CD4-positive, alpha-beta T cell treated with Interferon alpha-2 for 1 hour (primary cell): ENCODE measurements around the gene TIMP3.

ENCODE experiments used
- DNase-seq, 2 donors: peaks; one replicate each; pipeline ENCODE4 v3.0.0-alpha.2; 2020 to 2022

TIMP3 gene

DNA sequence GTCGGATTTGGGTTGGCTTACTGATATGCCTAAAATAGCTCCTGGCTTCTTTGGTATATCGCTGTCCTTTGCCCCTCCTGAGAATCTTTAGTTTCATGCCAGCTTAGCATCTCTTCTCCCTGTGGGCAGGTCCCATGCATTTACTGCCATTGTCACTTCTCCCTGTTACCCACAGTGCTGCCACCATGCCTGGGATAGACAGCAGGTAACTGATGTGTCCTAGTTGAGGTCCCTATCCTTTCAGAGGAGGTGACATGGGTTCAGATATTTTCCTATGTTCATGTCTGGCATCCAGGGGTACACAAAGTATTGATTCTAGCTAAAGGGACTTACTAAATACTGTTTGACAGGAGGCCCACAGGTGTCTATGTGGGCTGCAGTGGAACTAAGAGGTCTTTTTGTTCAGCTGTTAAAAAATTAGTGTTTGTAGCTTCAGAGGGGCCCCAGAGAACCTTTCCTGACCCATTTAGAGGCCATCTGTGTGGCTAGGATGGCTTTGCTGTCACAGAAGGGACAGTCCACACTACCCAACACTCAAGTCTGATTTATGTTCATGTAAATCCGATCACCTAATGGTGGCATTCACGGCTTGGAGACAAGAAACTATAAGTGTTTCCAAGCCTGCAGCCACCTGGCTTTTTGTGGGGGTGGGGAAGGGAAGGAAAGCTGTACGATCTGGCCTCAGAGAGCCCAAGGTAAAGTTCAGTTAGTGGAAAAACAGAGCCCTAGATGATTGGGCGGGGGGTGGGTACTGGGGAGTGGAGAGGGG is 8.5 kb downstream of the TIMP3 start:
- DNase-seq = no peak

- no peak for DNase-seq
These were observed 9.1 kb downstream of the TIMP3 start for GRCh38 chr22:32810555-32811133.

DNA sequence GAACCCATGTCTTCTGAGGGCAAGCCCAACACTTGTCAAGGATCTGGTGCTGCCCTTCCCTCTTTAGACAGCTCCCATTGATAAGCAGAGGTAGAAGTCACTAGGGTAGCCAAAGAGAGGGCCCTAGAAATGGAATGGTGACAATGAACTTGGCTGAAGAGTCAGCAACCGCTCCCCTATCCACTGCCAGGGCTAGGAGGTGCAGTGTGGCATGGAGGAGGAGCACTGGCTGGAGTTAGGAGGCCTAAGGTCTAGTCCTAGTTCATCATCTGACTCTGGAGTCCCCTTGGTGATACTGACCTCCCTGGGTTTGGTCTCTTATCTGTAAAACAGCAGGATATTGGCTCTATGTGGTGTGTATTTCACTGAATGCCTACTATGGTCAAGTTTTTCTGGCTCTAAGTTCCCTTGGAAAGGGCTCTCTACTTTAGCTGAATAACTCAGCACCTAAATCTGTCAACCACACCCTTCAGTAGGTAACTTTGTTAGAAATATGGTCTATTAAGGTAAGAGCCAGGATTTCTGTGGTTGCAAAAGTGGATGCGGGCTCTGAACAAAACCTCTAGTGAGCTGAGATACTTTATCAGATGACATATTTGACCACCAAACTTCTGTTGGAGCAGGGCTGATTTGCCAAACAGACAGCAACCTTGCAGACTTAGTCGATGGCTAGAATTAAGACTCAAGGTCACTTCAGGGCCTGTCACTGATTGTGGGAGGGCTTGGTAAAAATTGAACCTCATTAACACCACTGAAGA is 10.5 kb downstream of the TIMP3 start:
- DNase-seq = no peak

DNA sequence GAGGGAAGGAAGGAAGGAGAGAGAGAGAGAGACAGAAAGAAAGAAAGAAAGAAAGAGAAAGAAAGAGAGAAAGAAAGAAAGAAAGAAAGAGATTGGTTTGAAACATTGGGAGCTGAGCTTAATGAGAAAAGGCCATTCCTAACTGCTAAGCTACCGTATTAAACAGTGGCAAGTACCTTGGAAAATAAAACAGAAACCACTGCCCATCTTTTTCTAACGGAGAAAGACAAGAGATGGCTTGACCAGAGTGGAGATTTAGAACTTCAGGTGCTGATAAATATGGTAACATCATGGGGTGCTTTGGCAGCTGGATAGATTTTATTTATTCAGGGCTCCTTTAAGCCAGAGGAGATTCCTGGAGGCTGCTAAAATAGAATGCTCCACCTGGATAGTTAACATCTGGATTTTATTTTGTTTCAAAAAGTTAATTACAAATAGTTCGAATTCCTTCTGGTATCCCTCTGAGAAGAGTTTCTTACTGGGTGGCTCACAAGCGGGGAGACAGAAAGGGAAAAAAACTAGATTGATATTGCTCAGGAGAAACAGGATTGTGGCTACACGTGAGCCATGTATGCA is 12.9 kb downstream of the TIMP3 start:
- DNase-seq = no peak

- no peak for DNase-seq
These were observed 13.6 kb downstream of the TIMP3 start for GRCh38 chr22:32815059-32815458.

DNA sequence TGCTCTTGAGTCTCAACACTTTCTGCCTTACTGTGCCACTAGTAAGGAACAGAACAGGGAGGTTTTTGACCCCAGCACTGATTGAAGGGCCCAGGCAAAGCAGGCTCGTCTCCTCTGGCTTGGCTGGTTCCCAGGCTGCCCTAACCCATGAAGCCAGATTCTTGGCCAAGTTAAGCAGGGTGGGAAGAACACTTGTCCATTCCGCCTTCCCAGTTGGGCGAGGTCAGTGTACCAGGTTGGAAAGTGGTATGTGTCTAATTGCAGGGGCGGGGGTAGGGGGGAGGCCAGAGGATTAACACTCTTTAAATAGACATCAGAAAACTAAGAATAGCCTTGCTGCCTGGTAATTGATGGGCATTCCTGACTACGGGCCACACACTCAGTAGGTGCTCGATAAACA is 14.4 kb downstream of the TIMP3 start:
- DNase-seq = no peak

DNA sequence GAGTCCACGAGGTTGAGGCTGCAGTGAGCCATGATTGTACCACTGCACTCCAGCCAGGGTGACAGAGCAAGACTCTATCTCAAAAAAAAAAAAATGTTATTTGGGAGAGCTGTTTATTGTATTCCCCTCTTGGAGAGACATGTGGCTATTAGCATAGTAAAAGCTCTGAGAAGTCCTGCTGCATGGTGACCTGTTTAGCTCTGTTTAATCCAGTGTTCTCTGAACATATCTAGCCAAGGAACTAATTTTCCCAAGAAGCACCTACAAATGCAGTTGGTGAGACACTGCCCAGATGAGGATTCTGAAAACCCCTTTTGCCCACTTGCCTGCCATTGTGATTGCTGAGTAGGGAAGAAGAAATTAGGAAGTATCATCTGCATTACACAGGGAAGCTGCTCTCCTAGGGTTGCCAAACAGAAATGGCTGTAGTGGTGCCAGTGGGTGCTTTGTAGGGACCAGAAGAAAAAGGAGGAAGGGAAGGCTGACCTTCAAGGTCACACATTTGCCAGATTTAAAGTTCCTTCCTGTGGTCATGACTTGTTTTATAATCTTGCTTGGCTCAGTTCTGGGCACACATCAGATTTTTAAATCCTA is 15.7 kb downstream of the TIMP3 start:
- no peak for DNase-seq

GRCh38 chr22:32818446-32819115 is 17.1 kb downstream of the TIMP3 start:
- no peak for DNase-seq

DNA sequence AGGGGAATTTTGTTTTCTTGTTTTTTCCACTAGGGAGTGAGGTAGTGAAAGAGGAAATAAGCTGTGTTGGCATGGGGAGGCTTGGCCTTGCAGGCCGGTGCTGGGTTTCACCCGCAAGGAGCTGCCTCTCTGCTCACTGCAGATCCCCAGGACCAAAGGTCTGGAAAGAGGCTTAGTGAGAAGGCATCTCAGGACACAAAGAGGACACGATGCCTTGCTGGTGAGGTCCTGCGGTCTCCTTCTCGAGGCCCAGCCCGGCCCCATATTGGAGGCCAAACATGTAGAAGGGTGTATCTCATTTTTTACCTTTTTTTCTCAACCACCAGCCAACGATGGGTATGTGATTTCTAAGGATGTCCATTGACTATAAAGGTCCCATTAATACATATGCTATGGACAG is 17.6 kb downstream of the TIMP3 start:
- DNase-seq = no peak

DNA sequence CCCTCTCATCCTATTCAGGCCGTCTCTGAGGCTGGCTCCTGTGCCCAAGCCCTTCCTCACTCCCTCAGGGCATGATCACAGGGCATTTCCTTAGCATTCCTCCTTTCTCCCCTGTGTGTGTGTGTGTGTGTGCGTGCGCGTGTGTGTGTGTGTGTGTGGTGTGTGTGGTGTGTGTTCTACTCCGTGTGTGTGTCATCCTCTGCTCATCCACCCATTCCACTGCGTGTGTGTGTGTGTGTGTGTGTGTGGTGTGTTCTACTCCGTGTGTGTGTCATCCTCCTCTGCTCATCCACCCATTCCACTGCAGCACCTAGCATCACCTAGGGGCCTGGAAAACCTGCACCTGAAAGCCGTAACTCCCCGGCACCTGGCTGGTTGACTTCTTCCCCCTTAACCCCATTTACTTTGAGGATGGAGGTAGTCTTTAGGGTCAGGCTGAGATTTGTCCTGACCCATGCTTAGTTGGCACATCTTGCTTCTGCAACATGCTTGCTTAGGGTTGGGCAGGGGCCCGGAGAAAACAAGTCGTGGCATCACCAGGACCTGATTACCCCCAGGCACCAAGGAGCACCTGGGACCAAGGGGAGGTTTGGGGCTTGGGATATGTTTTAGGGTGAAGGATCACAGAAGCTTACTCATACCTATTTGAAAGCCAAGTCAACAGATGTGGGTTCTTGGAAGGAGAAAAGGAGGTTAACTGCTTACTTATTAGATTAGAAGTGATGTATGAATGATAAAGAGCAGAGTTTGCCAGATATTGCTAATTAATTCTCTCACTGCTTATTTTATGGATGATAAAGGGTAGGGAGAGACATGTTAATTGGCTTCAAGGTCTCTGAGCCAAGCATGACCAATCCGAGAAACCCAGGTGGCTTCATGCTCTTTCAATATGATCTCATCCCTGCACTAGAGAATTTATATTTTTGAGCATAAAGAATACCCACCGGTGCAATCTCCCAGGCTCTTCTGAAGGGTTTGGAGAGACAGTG is 18.9 kb downstream of the TIMP3 start:
- no peak for DNase-seq

- no peak for DNase-seq
These were observed 20.8 kb downstream of the TIMP3 start for GRCh38 chr22:32822179-32822877.

DNA sequence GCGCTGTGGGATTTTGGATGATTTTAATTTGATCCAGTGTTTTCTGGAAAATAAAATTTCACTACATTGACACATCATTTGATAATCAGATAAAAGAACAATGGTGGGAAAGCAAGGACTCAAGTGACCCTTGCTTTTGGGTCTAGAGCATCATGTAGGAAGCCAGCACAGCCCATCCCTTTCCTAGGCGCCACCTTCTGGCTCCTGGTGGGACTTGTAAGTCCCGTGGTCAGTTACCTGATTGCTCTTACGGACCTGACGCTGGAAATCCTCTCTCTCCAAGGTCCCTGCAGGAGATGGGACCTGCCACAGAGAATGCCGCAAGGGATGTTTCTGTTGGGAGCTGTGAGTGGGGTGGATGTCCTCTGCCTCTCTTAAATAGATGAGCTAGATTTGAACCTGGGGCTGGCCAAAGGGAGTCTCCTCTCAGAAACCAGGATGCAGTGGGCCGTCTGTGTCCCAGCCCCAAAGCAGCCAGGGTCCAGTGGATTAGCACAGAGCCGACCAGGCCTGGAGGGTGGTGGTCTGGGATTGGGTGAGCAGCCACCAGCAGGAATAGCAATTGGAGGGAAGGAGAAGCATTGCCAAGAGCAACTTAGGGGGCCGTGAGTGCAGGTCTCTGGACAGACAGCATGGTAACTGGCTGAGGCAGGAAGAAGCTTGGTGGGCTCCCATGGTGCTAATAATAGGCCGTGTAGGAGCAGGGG is 21.7 kb downstream of the TIMP3 start:
- no peak for DNase-seq

DNA sequence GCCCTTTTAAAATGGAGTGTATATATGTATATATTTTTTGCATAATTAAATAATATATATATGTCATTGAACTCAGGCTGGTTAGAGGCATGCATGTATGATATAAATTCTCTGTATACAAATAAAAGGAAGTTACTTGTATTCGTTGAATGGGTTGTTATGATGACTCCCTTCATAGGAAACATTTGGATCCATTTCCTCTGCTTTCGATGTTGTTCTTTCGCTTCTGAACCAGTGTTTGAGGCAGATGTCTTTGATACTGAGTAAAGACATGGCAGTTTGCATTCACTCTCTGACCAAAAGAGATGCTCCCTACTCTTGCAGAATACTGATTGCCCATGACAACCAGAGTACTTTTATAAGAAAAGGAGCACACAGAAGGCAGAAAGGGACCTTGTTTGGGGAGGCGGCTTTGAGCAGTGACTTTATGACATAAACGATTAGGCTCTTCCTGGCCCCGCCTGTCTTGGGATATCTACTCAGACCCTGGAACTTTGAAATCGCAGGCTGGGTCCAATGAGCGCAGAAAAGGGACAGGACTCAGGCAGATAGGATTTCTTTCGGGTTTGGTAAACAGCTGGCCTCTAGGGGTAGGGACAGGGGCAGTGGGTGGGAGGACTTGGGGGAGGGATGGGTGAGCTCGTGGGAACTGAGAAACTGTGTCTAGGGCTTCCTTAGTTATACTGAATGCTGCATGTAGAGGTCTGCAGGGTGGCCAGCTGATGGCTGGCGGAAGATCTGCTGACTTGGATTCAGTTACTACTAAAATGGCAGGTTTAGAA is 23.2 kb downstream of the TIMP3 start:
- DNase-seq = no peak

GRCh38 chr22:32826537-32826936 is 25.0 kb downstream of the TIMP3 start:
- no peak for DNase-seq

GRCh38 chr22:32827049-32827602 is 25.6 kb downstream of the TIMP3 start:
- no peak for DNase-seq

DNA sequence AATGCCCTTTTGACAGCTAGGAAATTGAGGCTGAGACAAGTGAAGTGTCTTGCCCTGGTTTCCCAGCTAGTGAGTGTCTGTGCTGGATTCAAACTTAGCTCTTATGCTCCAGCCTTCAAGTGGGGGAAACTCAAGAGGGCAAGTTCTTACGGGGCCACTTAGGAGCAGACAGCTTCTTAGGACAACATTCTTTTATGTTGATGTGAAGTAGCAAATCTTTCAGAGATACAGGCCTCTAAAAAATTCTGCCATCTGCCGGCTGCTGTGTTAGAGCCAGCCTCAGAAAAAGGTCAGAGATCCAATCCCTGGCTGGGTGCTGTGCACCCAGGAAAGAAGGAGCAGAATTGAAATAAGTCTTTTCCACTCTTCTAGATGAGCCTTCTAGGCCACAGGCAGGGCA is 26.6 kb downstream of the TIMP3 start:
- DNase-seq = no peak

GRCh38 chr22:32828561-32828960 is 27.1 kb downstream of the TIMP3 start:
- no peak for DNase-seq

DNA sequence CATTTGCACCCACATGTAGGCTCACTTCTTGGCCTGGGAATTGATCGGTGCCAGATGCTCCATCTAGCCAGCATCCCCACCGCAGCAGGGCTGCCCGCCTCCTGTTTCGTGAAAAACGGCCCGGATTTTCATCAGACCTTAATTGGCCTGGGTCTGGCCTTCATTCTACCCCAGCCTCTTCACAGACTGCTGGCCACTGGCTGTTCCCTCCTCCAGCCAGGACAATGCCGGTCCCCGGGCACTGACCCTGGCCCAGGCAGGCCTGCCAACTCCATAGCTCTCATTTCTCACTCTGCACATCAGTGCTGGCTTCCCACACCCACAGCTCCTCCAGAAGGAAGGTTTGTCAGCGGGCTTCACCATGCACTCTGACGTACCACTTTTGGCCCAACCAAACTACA is 27.9 kb downstream of the TIMP3 start:
- no peak for DNase-seq

DNA sequence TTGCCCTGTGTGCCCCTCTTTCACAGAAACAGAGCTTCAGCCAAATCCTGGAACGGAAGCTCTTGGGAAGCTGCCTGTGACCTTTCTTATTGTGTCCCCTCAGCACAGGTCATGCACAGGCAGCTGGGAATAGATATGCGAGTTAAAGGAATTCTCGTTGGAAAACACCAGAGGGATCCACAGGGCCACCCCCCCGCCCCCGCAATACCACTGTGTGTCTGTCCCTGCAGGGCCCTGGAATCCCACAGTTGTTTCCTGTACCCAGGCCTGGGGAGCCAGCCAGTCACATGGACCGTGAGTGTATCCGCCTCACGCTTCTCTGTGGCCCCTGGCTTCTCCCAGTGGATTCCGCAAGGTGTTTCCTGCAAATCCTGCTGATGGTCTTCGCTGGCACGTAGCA is 29.0 kb downstream of the TIMP3 start:
- no peak for DNase-seq
